Ovary (tissue), 3 donors: Measurements from ENCODE around the gene PPP1R1B.

Experiments
- CTCF ChIP-seq, 3 donors: fragments of 450-650 bp in 2 of 3; fragments of 200-600 bp in 1 of 3; IDR thresholded peaks; one replicate each; pipeline versions ENCODE4 v1.5.1 to v1.8.0; 2016 to 2022; ENCODE audit warnings: antibody characterized with exemption in 3 of 3, mild to moderate bottlenecking in 1 of 3
- EP300 ChIP-seq: sonication (generic); formaldehyde crosslinking; IDR thresholded peaks from one replicate; pipeline ENCODE4 v1.6.1; 2017; ENCODE audit warnings: antibody characterized with exemption
- POLR2A ChIP-seq: fragments of 450-650 bp; IDR thresholded peaks from one replicate; pipeline ENCODE4 v1.6.1; 2017; ENCODE audit warnings: antibody characterized with exemption, mild to moderate bottlenecking, moderate library complexity
- donor health status: DM: no; HTN: no; CAD: no.

DNA sequence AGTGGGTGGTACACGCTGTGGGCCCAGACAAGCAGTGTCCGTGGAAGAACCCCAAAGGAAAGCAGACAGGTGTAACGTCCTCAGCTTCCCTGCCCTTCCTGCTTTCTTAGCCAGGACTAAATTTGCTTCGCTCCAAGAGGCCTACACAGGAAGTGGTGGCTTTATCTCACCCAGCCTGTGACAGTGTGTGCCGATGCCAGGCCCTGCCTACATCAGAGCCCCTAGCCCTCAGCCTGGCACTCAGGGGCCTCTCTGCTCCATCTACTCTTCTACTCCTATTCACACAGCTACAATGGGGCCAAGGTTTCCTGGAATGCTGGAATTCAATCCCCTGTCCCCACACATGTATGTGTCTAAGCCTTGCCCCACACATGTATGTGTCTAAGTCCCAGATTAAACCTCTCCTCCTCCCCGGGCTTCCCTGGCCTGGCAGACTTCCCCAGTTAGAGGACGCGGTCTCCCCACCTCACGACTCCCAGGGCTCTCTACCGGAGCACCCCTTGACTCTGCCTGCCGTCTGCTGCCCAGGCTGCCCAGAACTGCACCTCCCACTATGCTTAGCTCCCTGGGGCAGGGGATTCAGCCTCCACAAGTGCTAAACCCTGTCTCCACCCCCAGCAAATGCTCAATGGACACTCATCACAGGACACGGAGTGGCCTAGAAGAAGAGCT, 52.9 kb downstream of the PPP1R1B start:
- no peak for TF ChIP-seq POLR2A
- no peak for TF ChIP-seq CTCF (IDR thresholded peaks at IDR 0.05)
- TF ChIP-seq EP300 = no peak
